ENCODE data around the gene TSPOAP1. TPM values are rescaled to one million over a fixed set of nuclear protein-coding genes. Genes with fewer than 3 reads are reported as not detected.

The TSPOAP1 gene
- total and polyA plus RNA-seq, 2 of the 13 experiments (the other 11 are each of a cell fraction or from before 2014, with no cell fraction given): not detected

- peaks cover 18% of the 10 kb centered on the region for H3K4me1 ChIP-seq (ENCODE audit: insufficient read depth, low read length)
- ChIA-PET CTCF (ENCODE audit: low intra/inter-chr PET ratio, low total read pairs) (no interaction called here), POLR2A (interaction anchor here (0.7 kb wide), 1 partner anchor 108 kb away, joined by 3 read pairs; the partner anchor contains the start of gene RNF43)
- TF ChIP-seq MTA3 (CRISPR knock-in tag; IDR thresholded peaks at IDR 0.05): no peak
- TF ChIP-seq HNF4A (CRISPR knock-in tag; IDR thresholded peaks at IDR 0.05): no peak
- no peak for TF ChIP-seq GRHL1 (CRISPR knock-in tag; conservative IDR thresholded peaks at IDR 0.05)
- no peak for TF ChIP-seq ZNF335 (CRISPR knock-in tag; IDR thresholded peaks at IDR 0.05)
- TF ChIP-seq ZNF512 (CRISPR knock-in tag; IDR thresholded peaks at IDR 0.05): no peak
- no peak for TF ChIP-seq ZSCAN20 (CRISPR knock-in tag; IDR thresholded peaks at IDR 0.05; ENCODE audit: borderline replicate concordance)
- no peak for TF ChIP-seq ZNF496 (CRISPR knock-in tag; IDR thresholded peaks at IDR 0.05; ENCODE audit: insufficient replicate concordance)
- no peak for TF ChIP-seq ZSCAN30 (CRISPR knock-in tag; IDR thresholded peaks at IDR 0.05)
- TF ChIP-seq ESRRA (CRISPR knock-in tag; IDR thresholded peaks at IDR 0.05; ENCODE audit: low read depth): no peak
- TF ChIP-seq NFYC (CRISPR knock-in tag; IDR thresholded peaks at IDR 0.05): no peak
- TF ChIP-seq ZBTB14 (CRISPR knock-in tag; IDR thresholded peaks at IDR 0.05): no peak
- TF ChIP-seq SCMH1 (CRISPR knock-in tag; IDR thresholded peaks at IDR 0.05; ENCODE audit: borderline replicate concordance): no peak
- H3K9me3 ChIP-seq (ENCODE audit: low read length): no peaks in the 10 kb centered on the region
- 22% methylated on average over 5 of the region's 5 CpGs for WGBS (ENCODE audit: low lambda C conversion rate)
- no peak overlapping the region for H3K9ac ChIP-seq (ENCODE audit: insufficient read depth, low read depth, low read length)
- H3K4me2 ChIP-seq (ENCODE audit: low read depth, low read length): no peak overlapping the region
- no peaks in the 10 kb centered on the region for H3K79me2 ChIP-seq (ENCODE audit: insufficient read depth, low read length)
- no peaks in the 10 kb centered on the region for H3K36me3 ChIP-seq (replicated peaks in 1 of 2; ENCODE audit: control insufficient read depth in 1 of 2, insufficient read depth in 2 of 2, low read length in 2 of 2)
- no peak overlapping the region for H2AFZ ChIP-seq (ENCODE audit: low read length)
- DNase-seq (ENCODE audit: low spot score) (no peak), FAIRE-seq (no peak), ATAC-seq (no peak)
- in situ Hi-C loops (cut with HindIII; ENCODE audit: extremely low pct_ligation_motif_present, low pct_unique_long_range_greater_than_20kb): loop anchor here (5.0 kb wide), 1 partner anchor 137 kb away; no protein-coding TSS in a partner anchor
- H3K27ac ChIP-seq (ENCODE audit: extremely low read length, insufficient read depth, low read length): no peak overlapping the region
- H3K4me3 ChIP-seq (replicated peaks in 1 of 3; ENCODE audit: insufficient read depth in 1 of 3, low read depth in 2 of 3, low read length in 3 of 3): no peak overlapping the region
- peaks cover 25 to 92% of the 10 kb centered on the region in 2 experiments; a peak in 4 of 5 replicates for H3K27me3 ChIP-seq (ENCODE audit: control insufficient read depth in 1 of 2, insufficient read depth in 2 of 2, low read length in 2 of 2)
- intact Hi-C loops (cut with micrococcal nuclease; ENCODE audit: unreplicated experiment): loop anchor here (2.0 kb wide), 1 partner anchor 137 kb away; no protein-coding TSS in a partner anchor
- H4K20me1 ChIP-seq (ENCODE audit: insufficient read depth, low read length): no peaks in the 10 kb centered on the region
- BruUV-seq (replicated peaks): no TSS peak
Observed at GRCh38 chr17:58309918-58310259, 18.7 kb downstream of the TSPOAP1 start.

All from HepG2 (cell line).